DMS 273 (cell line): ENCODE measurements around the gene TBX21.
A peak's percentile ranks its signal among the peaks of the same experiment; 100 is the strongest.

Experiments used
- DNase-seq: peaks from one replicate; lab custom pipeline; 2025; ENCODE audit not compliant: unreplicated experiment; lab: John Stamatoyannopoulos, UW

The TBX21 gene

GRCh38 chr17:47712330-47713023 is 20.6 kb upstream of the TBX21 start:
- DNase-seq = no peak

- DNase-seq = peak; percentile 64
Measured at GRCh38 chr17:47713980-47714700, 18.9 kb upstream of the TBX21 start.

- no peak for DNase-seq
Measured at GRCh38 chr17:47714773-47715396, 18.2 kb upstream of the TBX21 start.

GRCh38 chr17:47715669-47716325 is 17.2 kb upstream of the TBX21 start:
- no peak for DNase-seq

- no peak for DNase-seq
Measured at GRCh38 chr17:47716375-47716774, 16.7 kb upstream of the TBX21 start.

- DNase-seq = peak; percentile 37
Measured at GRCh38 chr17:47717261-47717697, 15.8 kb upstream of the TBX21 start.

- peak; percentile 44 for DNase-seq
Measured at GRCh38 chr17:47717979-47718621, 14.9 kb upstream of the TBX21 start.

- DNase-seq = no peak
Measured at GRCh38 chr17:47718634-47719405, 14.2 kb upstream of the TBX21 start.

GRCh38 chr17:47719411-47720152 is 13.5 kb upstream of the TBX21 start:
- no peak for DNase-seq

GRCh38 chr17:47720196-47720595 is 12.8 kb upstream of the TBX21 start:
- DNase-seq = no peak

GRCh38 chr17:47720754-47721533 is 12.1 kb upstream of the TBX21 start:
- DNase-seq = peak; percentile 31

GRCh38 chr17:47721725-47722124 is 11.3 kb upstream of the TBX21 start:
- DNase-seq = no peak

GRCh38 chr17:47724705-47725104 is 8.3 kb upstream of the TBX21 start:
- no peak for DNase-seq

- no peak for DNase-seq
Measured at GRCh38 chr17:47725446-47726111, 7.5 kb upstream of the TBX21 start.

- no peak for DNase-seq
Measured at GRCh38 chr17:47726796-47727703, 6.0 kb upstream of the TBX21 start.

- no peak for DNase-seq
Measured at GRCh38 chr17:47727704-47728036, 5.4 kb upstream of the TBX21 start.

- no peak for DNase-seq
Measured at GRCh38 chr17:47728214-47728877, 4.7 kb upstream of the TBX21 start.
